Measurements from ENCODE around the gene UPK2.

UPK2 gene

GRCh38 chr11:118997627-118998387 lies 41.7 kb downstream of the UPK2 start, which contains the start of gene CENATAC:
Gene CENATAC, plus strand, starts transcription at chr11:118998138. Its CDS starts 60 bp downstream, at chr11:118998198.
- Histone ChIP-seq H3K27ac (replicated peaks) (peak within 1 kb of the TSS; percentile 71), H3K4me3 (replicated peaks; ENCODE audit: insufficient read depth, low read length) (peak within 1 kb of the TSS; percentile 84), H3K27me3 (ENCODE audit: insufficient read depth, poor library complexity, severe bottlenecking) (no peaks in the 10 kb centered on the region)
- DNase-seq (ENCODE audit: low read depth in 1 of 2, low spot score in 1 of 2) = peak; percentile 89 to 93
- peak; percentile 84 for TF ChIP-seq POLR2AphosphoS5 (IDR thresholded peaks at IDR 0.05; ENCODE audit: low read depth)
- TF ChIP-seq REST (IDR thresholded peaks at IDR 0.05; ENCODE audit: insufficient replicate concordance, low read depth) = peak; percentile 33
- no peak for TF ChIP-seq GABPA (IDR thresholded peaks at IDR 0.05; ENCODE audit: low read depth)
- no peak for TF ChIP-seq CTCF (IDR thresholded peaks at IDR 0.05; ENCODE audit: insufficient read depth, low read length)

GRCh38 chr11:118998388-118998717 lies 42.3 kb downstream of the UPK2 start:
- DNase-seq (ENCODE audit: low read depth in 1 of 2, low spot score in 1 of 2) = no peak
- Histone ChIP-seq H3K4me3 (replicated peaks; ENCODE audit: insufficient read depth, low read length) (peak overlapping the region; percentile 84), H3K27ac (replicated peaks) (peak overlapping the region; percentile 71), H3K27me3 (ENCODE audit: insufficient read depth, poor library complexity, severe bottlenecking) (no peaks in the 10 kb centered on the region)
- TF ChIP-seq REST (IDR thresholded peaks at IDR 0.05; ENCODE audit: insufficient replicate concordance, low read depth) (no peak), SPI1 (IDR thresholded peaks at IDR 0.05; ENCODE audit: borderline replicate concordance, low read depth) (no peak), GABPA (IDR thresholded peaks at IDR 0.05; ENCODE audit: low read depth) (no peak), POLR2AphosphoS5 (IDR thresholded peaks at IDR 0.05; ENCODE audit: low read depth) (no peak), CTCF (IDR thresholded peaks at IDR 0.05; ENCODE audit: insufficient read depth, low read length) (no peak)

- Histone ChIP-seq H3K27me3 (ENCODE audit: insufficient read depth, poor library complexity, severe bottlenecking) (no peaks in the 10 kb centered on the region), H3K27ac (replicated peaks) (no peak overlapping the region), H3K4me3 (replicated peaks; ENCODE audit: insufficient read depth, low read length) (peak overlapping the region; percentile 84)
- TF ChIP-seq REST (IDR thresholded peaks at IDR 0.05; ENCODE audit: insufficient replicate concordance, low read depth) = no peak
- no peak for TF ChIP-seq GABPA (IDR thresholded peaks at IDR 0.05; ENCODE audit: low read depth)
- TF ChIP-seq CTCF (IDR thresholded peaks at IDR 0.05; ENCODE audit: insufficient read depth, low read length) = no peak
- TF ChIP-seq SPI1 (IDR thresholded peaks at IDR 0.05; ENCODE audit: borderline replicate concordance, low read depth) = no peak
- TF ChIP-seq POLR2AphosphoS5 (IDR thresholded peaks at IDR 0.05; ENCODE audit: low read depth) = no peak
- DNase-seq (ENCODE audit: low read depth in 1 of 2, low spot score in 1 of 2) = no peak
Observed at GRCh38 chr11:118998822-118999221, 42.7 kb downstream of the UPK2 start.

All from HL-60 (cell line).